NT2/D1 (cell line): Measurements from ENCODE around the gene PCDH12.

Experiments used
- DNase-seq: peaks from one replicate; pipeline ENCODE4 v3.0.0-alpha.2; 2011; ENCODE audit warnings: low read depth, low spot score
- H3K27me3 ChIP-seq: 2 replicates; pipeline ENCODE4 v1.6.0; 2011; ENCODE audit warnings: mild to moderate bottlenecking; ENCODE audit not compliant: insufficient read length, insufficient read depth
- H3K36me3 ChIP-seq: 2 replicates; pipeline ENCODE4 v1.6.1; 2011; ENCODE audit warnings: mild to moderate bottlenecking, low read length, mixed read lengths; ENCODE audit not compliant: insufficient read depth, insufficient read length
- H3K4me1 ChIP-seq: 2 replicates; pipeline ENCODE4 v1.5.1; 2011; ENCODE audit not compliant: insufficient read depth, insufficient read length
- H3K4me3 ChIP-seq: 2 replicates; pipeline ENCODE4 v1.5.1; 2011; ENCODE audit warnings: low read depth; ENCODE audit not compliant: insufficient read length
- H3K9ac ChIP-seq: 2 replicates; pipeline ENCODE4 v1.6.0; 2011; ENCODE audit warnings: low read depth; ENCODE audit not compliant: insufficient read length
- H3K9me3 ChIP-seq: 2 replicates; pipeline ENCODE4 v1.5.1; 2011; ENCODE audit warnings: mild to moderate bottlenecking, low read length; ENCODE audit not compliant: insufficient read depth
- SUZ12 ChIP-seq: IDR thresholded peaks from 2 replicates; pipeline ENCODE4 v1.6.1; 2011; ENCODE audit not compliant: insufficient read length, insufficient read depth; ENCODE audit errors: extremely low read depth
- YY1 ChIP-seq: IDR thresholded peaks from 2 replicates; pipeline ENCODE4 v1.6.1; 2011; ENCODE audit not compliant: insufficient read length, insufficient read depth
- ZNF274 ChIP-seq: IDR thresholded peaks from 2 replicates; pipeline ENCODE4 v1.6.1; 2011; ENCODE audit warnings: mild to moderate bottlenecking, low read depth, low read length

Gene PCDH12

GRCh38 chr5:141957367-141957996 lies 520 bp downstream of the PCDH12 start:
- no peak for DNase-seq
- Histone ChIP-seq H3K4me3 (no peak overlapping the region), H3K36me3 (no peaks in the 10 kb centered on the region), H3K9me3 (no peaks in the 10 kb centered on the region), H3K27me3 (no peaks in the 10 kb centered on the region), H3K9ac (no peak overlapping the region), H3K4me1 (peaks cover 7% of the 10 kb centered on the region)
- no peak for TF ChIP-seq SUZ12

- no peaks in the 10 kb centered on the region for H3K27me3 ChIP-seq
- H3K4me3 ChIP-seq, result no peak overlapping the region
- no peak for DNase-seq
- no peak for TF ChIP-seq YY1
- no peak for TF ChIP-seq ZNF274
- TF ChIP-seq SUZ12, result no peak
- H3K9ac ChIP-seq, result no peak overlapping the region
- H3K9me3 ChIP-seq, result no peaks in the 10 kb centered on the region
- no peaks in the 10 kb centered on the region for H3K36me3 ChIP-seq
- no peaks in the 10 kb centered on the region for H3K4me1 ChIP-seq
These were observed 3.8 kb downstream of the PCDH12 start for GRCh38 chr5:141954194-141954593.

DNA sequence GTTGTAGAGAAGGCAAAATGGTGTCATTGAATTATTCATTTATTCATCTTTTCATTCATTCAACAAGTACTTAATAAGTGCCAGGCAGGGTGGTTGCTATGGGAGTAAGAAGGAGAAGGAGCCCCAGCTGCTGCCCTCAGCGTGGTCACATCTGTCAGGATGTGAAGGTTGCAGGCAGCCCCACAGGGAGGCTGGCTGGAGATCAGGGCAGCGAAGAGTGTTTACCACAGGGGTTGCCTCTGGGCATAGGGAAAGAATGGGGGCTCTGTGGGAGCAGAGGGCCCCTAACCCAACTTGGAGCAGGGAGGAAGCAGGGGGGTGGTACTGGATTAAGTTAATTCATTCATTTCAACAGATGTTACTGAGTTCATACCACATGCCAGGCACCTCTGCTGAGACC lies 6.0 kb downstream of the PCDH12 start:
- Histone ChIP-seq H3K27me3 (no peaks in the 10 kb centered on the region), H3K9ac (no peak overlapping the region), H3K4me1 (no peaks in the 10 kb centered on the region), H3K36me3 (no peaks in the 10 kb centered on the region), H3K4me3 (no peak overlapping the region), H3K9me3 (no peaks in the 10 kb centered on the region)
- no peak for DNase-seq
- TF ChIP-seq YY1 (no peak), ZNF274 (no peak), SUZ12 (no peak)

DNA sequence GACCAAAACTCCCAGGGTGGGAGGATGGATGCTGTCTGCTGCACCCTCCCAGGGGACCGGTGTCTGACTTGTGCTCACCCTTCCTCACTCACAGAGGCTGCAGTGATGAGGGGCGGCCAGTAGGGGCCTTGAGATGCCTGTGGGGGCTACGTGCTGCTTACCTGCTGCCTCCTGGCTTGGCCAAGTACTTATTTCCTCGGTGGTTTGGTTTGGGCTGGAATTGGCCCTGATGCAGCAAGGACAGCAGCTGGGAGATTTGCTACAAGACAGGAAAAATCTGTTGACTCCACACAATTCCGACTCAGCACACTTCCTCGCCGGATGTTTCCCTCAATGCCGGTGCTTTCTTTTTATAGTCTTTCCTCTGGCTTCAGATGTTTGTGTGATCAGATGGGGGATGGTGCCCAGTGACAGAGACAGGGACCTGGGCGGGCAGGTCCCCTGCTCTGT lies 6.6 kb downstream of the PCDH12 start:
- no peak for DNase-seq
- no peak overlapping the region for H3K9ac ChIP-seq
- no peak overlapping the region for H3K4me3 ChIP-seq
- H3K9me3 ChIP-seq, result no peaks in the 10 kb centered on the region
- H3K36me3 ChIP-seq, result no peaks in the 10 kb centered on the region
- H3K4me1 ChIP-seq, result no peaks in the 10 kb centered on the region
- H3K27me3 ChIP-seq, result no peaks in the 10 kb centered on the region
- TF ChIP-seq ZNF274, result no peak
- TF ChIP-seq YY1, result no peak
- TF ChIP-seq SUZ12, result no peak

DNA sequence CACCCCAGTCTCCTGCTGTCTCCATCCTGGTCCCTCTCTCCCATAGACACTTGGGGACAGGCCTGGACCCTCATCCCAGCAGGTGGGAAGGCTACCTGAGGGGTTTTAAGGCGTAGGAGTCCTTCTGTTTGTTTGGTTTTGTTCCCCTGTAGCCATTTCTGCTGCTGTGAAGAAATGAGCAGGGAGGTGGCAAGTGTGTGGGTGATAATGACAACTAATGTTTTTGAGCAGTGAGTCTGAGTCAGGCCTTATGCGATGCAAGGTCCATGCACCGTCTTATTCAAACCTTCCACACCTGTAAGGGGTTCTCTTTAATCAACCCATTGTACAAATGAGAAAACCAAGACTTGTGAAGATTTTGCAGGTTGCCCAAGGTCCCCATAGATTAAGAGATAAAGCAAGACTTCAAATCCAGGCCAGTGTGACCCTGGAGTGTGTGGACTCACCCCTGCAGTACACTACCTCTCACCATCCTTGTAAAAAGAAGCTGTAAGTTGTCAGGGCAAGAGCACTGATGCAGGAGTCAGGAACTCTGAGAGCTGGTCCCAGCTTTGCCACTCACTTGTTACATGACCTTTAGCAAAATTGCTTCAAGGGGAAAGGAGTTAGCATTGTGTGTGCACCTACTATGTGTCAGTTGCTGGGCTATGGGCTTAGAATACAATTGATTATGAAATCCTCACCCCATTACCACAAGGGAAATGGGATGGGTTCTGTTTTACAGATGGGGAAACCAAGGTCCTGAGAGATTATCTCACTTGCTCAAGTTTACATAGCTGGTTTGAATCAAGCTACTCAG lies 7.6 kb downstream of the PCDH12 start:
- Histone ChIP-seq H3K4me3 (no peak overlapping the region), H3K36me3 (no peaks in the 10 kb centered on the region), H3K9me3 (no peaks in the 10 kb centered on the region), H3K4me1 (peaks cover 6% of the 10 kb centered on the region), H3K27me3 (no peaks in the 10 kb centered on the region), H3K9ac (no peak overlapping the region)
- DNase-seq, result no peak
- TF ChIP-seq SUZ12 (no peak), YY1 (no peak), ZNF274 (no peak)

- Histone ChIP-seq H3K9me3 (no peaks in the 10 kb centered on the region), H3K27me3 (no peaks in the 10 kb centered on the region), H3K4me1 (peaks cover 9% of the 10 kb centered on the region), H3K9ac (no peak overlapping the region), H3K4me3 (no peak overlapping the region), H3K36me3 (no peaks in the 10 kb centered on the region)
- DNase-seq, result no peak
- TF ChIP-seq SUZ12, result no peak
- TF ChIP-seq ZNF274, result no peak
- no peak for TF ChIP-seq YY1
These were observed 8.5 kb downstream of the PCDH12 start for GRCh38 chr5:141949511-141949910.

DNA sequence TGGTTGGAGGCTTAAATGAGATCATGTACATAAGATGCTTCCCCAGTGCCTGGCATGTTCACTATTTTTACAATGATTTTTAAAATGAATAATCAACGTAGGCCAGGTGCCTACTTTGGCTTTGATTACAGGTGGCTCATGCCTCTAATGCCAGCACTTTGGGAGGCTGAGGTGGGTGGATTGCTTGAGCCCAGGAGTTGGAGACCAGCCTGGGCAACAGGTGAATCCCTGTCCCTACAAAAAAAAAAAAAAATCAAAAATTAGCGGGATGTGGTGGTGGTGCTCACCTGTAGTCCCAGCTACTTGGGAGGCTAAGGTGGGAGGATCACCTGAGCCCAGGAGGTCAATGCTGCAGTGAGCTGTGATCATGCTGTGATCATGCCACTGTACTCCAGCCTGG lies 9.2 kb downstream of the PCDH12 start:
- H3K27me3 ChIP-seq, result no peaks in the 10 kb centered on the region
- TF ChIP-seq ZNF274 (no peak), SUZ12 (no peak), YY1 (no peak)
- H3K4me1 ChIP-seq, result peaks cover 9% of the 10 kb centered on the region
- no peak overlapping the region for H3K4me3 ChIP-seq
- H3K9me3 ChIP-seq, result no peaks in the 10 kb centered on the region
- H3K36me3 ChIP-seq, result no peaks in the 10 kb centered on the region
- no peak for DNase-seq
- H3K9ac ChIP-seq, result no peak overlapping the region
